Rectal smooth muscle tissue (tissue), 1 donor: ENCODE measurements around the gene LRRN4.
"Not testable (repeated sequence)": the region's sequence is repeated elsewhere in the genome, so short reads cannot be mapped to it uniquely, and the experiment has no call there.

ENCODE experiments used
- H3K27ac ChIP-seq: one replicate; pipeline ENCODE4 v1.7.0; 2013; ENCODE audit warnings: low read depth, low read length, inconsistent platforms
- H3K27me3 ChIP-seq: one replicate; pipeline ENCODE4 v1.7.0; 2013; ENCODE audit warnings: low read length; ENCODE audit not compliant: control insufficient read depth, insufficient read depth
- H3K36me3 ChIP-seq: one replicate; pipeline ENCODE4 v1.7.0; 2013; ENCODE audit warnings: low read length; ENCODE audit not compliant: control insufficient read depth, insufficient read depth
- H3K4me1 ChIP-seq: one replicate; pipeline ENCODE4 v1.7.0; 2013; ENCODE audit warnings: low read length; ENCODE audit not compliant: control insufficient read depth, insufficient read depth
- H3K4me3 ChIP-seq: one replicate; pipeline ENCODE4 v1.7.0; 2013; ENCODE audit warnings: low read length
- H3K9ac ChIP-seq: one replicate; pipeline ENCODE4 v1.7.0; 2013; ENCODE audit warnings: low read length

Gene LRRN4

DNA sequence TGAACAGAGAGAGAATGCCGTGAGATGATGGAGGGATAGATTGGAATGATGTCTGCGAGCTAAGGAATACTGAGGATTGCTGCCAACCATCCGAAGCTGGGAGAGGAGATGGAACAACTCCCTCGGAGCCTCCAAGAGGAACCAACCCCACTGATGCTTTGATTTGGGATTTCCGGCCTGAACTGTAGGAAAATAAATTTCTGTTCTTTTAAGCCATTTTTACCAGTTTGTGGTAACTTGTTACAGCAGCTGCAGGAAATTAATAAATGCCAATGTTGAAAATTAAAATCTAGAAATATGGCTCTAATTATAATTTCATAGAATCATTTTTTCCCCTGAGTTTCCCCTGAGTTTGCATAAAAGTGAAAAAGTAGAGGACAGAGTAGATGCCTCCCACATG, 14.1 kb downstream of the LRRN4 start:
- no peak overlapping the region for H3K9ac ChIP-seq
- H3K27ac ChIP-seq = no peak overlapping the region
- H3K4me3 ChIP-seq = no peak overlapping the region
- H3K36me3 ChIP-seq = peaks cover 18% of the 10 kb centered on the region
- H3K4me1 ChIP-seq = no peaks in the 10 kb centered on the region
- no peaks in the 10 kb centered on the region for H3K27me3 ChIP-seq

GRCh38 chr20:6038256-6038655, 15.6 kb downstream of the LRRN4 start:
- H3K36me3 ChIP-seq = peaks cover 20% of the 10 kb centered on the region

GRCh38 chr20:6037082-6037481, 16.8 kb downstream of the LRRN4 start:
- Histone ChIP-seq H3K36me3 (peaks cover 20% of the 10 kb centered on the region), H3K4me3 (no peak overlapping the region), H3K4me1 (no peaks in the 10 kb centered on the region), H3K27me3 (no peaks in the 10 kb centered on the region), H3K9ac (no peak overlapping the region), H3K27ac (no peak overlapping the region)

More at GRCh38 chr20:6038256-6038655, 15.6 kb downstream of the LRRN4 start:
- Histone ChIP-seq H3K27me3 (no peaks in the 10 kb centered on the region), H3K27ac (no peak overlapping the region), H3K4me1 (no peaks in the 10 kb centered on the region), H3K4me3 (no peak overlapping the region), H3K9ac (no peak overlapping the region)

DNA sequence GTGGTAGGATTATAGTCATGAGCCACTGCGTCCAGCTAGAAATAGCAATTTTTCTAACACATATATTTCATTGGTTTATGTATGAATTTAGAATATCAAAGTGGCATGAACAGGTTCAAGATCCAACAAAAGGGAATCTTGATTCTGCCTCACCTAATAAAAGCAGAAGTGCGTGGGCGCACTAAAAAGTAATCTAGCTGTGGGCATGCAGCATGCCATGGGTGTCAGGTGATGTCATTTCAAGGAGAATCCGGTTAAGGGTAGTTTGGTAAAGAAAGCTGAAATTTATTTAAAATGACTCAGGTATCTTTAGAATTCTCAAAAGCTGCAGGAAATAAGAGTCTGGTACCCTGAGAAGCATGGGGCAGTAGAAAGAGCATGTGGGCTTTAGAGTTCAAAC, 17.6 kb downstream of the LRRN4 start:
- no peak overlapping the region for H3K9ac ChIP-seq
- no peaks in the 10 kb centered on the region for H3K4me1 ChIP-seq
- H3K36me3 ChIP-seq = peaks cover 20% of the 10 kb centered on the region
- no peak overlapping the region for H3K4me3 ChIP-seq
- H3K27me3 ChIP-seq = no peaks in the 10 kb centered on the region
- no peak overlapping the region for H3K27ac ChIP-seq

- Histone ChIP-seq H3K4me3 (no peak overlapping the region), H3K36me3 (peaks cover 8% of the 10 kb centered on the region), H3K4me1 (no peaks in the 10 kb centered on the region), H3K27me3 (no peaks in the 10 kb centered on the region), H3K9ac (no peak overlapping the region), H3K27ac (no peak overlapping the region)
These were observed 19.5 kb downstream of the LRRN4 start for GRCh38 chr20:6034134-6034969.

DNA sequence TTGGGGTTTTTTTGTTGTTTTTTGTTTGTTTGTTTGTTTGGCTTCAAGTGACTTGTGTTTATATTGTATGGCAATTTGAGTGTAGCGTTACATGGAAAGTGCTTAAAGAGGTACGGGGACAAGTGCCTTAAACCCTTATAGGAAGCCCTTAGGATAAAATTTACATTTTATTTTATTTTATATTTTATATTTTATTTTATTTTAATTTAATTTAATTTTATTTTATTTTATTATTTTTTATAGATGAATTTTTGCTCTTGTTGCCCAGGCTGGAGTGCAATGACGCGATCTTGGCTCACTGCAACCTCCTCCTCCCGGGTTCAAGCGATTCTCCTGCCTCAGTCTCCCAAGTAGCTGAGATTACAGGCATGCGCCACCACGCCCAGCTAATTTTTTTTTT, 21.0 kb downstream of the LRRN4 start:
- not testable (repeated sequence) for H3K4me1 ChIP-seq, H3K27me3 ChIP-seq, H3K4me3 ChIP-seq, H3K36me3 ChIP-seq, H3K27ac ChIP-seq, H3K9ac ChIP-seq

DNA sequence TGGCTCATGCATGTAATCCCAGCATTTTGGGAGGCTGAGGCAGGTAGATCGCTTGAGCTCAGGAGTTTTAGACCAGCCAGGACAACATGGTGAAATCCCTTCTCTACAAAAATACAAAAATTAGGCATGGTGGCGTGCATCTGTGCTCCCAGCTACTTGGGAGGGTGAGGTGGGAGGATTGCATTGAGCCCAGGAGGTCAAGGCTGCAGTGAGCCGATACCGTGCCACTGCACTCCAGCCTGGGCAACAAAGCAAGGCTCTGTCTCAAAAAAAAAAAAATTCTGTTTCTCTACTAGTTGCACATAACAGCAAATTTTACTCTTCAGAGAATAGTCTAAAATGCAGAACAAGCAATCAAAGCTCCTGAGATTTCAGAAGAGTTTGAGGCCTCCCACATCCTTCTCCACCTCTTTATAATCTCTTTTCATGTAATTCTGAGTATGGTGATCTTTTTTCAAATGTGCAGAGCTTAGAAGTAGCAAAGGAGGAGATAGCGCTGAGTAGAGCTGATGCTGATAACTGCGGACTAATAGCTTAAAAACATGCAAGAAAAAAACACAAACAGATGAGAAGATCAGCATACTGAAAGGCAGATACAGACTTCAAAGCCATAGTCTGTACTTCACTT, 23.3 kb downstream of the LRRN4 start:
- H3K27ac ChIP-seq = no peak overlapping the region

DNA sequence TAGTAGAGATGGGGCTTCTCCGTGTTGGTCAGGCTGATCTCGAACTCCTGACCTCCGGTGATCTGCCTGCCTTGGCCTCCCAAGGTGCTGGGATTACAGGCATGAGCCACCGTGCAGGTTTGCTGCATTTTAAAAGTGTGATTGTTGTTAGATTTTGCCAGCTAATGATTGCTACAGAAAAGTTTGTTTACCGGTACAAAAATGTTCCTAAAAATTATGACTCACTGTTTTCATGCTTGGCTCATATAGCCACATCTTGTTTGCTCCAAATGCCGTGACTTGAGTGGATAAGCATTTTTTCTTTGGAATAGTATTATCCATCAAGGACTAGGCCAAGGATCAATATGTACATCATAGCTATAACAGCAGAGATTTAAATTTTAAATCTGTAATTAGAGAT, 24.3 kb downstream of the LRRN4 start:
- no peaks in the 10 kb centered on the region for H3K27me3 ChIP-seq
- no peak overlapping the region for H3K27ac ChIP-seq
- H3K4me1 ChIP-seq = no peaks in the 10 kb centered on the region
- H3K4me3 ChIP-seq = no peak overlapping the region
- peaks cover 10% of the 10 kb centered on the region for H3K36me3 ChIP-seq
- no peak overlapping the region for H3K9ac ChIP-seq

More for the DNA sequence above, 23.3 kb downstream of the LRRN4 start:
- H3K9ac ChIP-seq = no peak overlapping the region
- H3K36me3 ChIP-seq = peaks cover 5% of the 10 kb centered on the region
- no peaks in the 10 kb centered on the region for H3K27me3 ChIP-seq
- H3K4me1 ChIP-seq = no peaks in the 10 kb centered on the region
- no peak overlapping the region for H3K4me3 ChIP-seq

GRCh38 chr20:6028818-6029217, 25.0 kb downstream of the LRRN4 start:
- peaks cover 10% of the 10 kb centered on the region for H3K36me3 ChIP-seq
- no peak overlapping the region for H3K4me3 ChIP-seq
- no peaks in the 10 kb centered on the region for H3K27me3 ChIP-seq
- H3K27ac ChIP-seq = no peak overlapping the region
- no peak overlapping the region for H3K9ac ChIP-seq
- H3K4me1 ChIP-seq = no peaks in the 10 kb centered on the region

DNA sequence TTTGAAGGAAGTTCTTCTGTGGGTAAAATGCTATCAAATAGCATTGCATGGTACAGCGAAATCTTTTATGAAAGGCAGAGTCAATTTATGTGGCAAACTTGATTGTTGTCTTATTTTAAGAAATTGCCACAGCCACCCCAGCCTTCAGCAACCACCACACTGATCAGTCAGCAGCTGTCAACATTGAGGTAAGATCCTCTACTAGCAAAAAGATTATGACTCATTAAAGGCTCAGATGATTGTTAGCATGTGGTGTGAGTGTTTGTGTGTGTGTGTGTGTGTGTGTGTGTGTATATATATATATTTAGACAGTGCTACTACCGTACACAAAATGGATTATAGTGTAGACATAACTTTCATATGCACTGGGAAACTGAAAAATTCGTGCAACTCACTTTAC, 27.8 kb downstream of the LRRN4 start:
- Histone ChIP-seq H3K27me3 (no peaks in the 10 kb centered on the region), H3K36me3 (peaks cover 10% of the 10 kb centered on the region), H3K4me3 (no peak overlapping the region), H3K4me1 (no peaks in the 10 kb centered on the region), H3K27ac (no peak overlapping the region), H3K9ac (no peak overlapping the region)

GRCh38 chr20:6024768-6025167, 29.1 kb downstream of the LRRN4 start:
- Histone ChIP-seq H3K9ac (no peak overlapping the region), H3K27me3 (no peaks in the 10 kb centered on the region), H3K27ac (no peak overlapping the region), H3K4me3 (no peak overlapping the region), H3K36me3 (peaks cover 10% of the 10 kb centered on the region), H3K4me1 (no peaks in the 10 kb centered on the region)

DNA sequence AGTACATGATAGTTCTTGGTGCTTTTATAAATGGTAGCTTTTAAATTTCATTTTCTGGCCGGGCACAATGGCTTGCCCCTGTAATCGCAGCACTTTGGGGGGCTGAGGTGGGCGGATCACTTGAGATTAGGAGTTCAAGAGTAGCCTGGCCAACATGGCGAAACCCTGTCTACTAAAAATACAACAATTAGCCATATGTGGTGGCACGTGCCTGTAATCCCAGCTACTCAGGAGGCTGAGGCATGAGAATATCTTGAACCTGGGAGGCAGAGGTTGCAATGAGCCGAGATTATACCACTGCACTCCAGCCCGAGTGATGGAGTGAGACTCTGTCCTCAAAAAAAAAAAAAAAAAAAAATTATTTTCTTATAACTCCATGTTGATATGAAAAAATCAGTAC, 36.0 kb downstream of the LRRN4 start:
- H3K36me3 ChIP-seq = peaks cover 11% of the 10 kb centered on the region
- H3K27me3 ChIP-seq = no peaks in the 10 kb centered on the region
- no peaks in the 10 kb centered on the region for H3K4me1 ChIP-seq
- H3K27ac ChIP-seq = no peak overlapping the region
- H3K4me3 ChIP-seq = no peak overlapping the region
- H3K9ac ChIP-seq = no peak overlapping the region

GRCh38 chr20:6017467-6017866, 36.4 kb downstream of the LRRN4 start:
- Histone ChIP-seq H3K36me3 (peaks cover 11% of the 10 kb centered on the region), H3K4me1 (no peaks in the 10 kb centered on the region)

More at GRCh38 chr20:6017467-6017866, 36.4 kb downstream of the LRRN4 start:
- no peak overlapping the region for H3K4me3 ChIP-seq
- no peaks in the 10 kb centered on the region for H3K27me3 ChIP-seq
- H3K27ac ChIP-seq = no peak overlapping the region
- no peak overlapping the region for H3K9ac ChIP-seq
